Measurements from ENCODE around the gene ALPG. TPM values are rescaled to one million over a fixed set of nuclear protein-coding genes. Genes with fewer than 3 reads are reported as not detected.

ALPG gene
- total RNA-seq, 1 donor from 2014 or later = not detected

DNA sequence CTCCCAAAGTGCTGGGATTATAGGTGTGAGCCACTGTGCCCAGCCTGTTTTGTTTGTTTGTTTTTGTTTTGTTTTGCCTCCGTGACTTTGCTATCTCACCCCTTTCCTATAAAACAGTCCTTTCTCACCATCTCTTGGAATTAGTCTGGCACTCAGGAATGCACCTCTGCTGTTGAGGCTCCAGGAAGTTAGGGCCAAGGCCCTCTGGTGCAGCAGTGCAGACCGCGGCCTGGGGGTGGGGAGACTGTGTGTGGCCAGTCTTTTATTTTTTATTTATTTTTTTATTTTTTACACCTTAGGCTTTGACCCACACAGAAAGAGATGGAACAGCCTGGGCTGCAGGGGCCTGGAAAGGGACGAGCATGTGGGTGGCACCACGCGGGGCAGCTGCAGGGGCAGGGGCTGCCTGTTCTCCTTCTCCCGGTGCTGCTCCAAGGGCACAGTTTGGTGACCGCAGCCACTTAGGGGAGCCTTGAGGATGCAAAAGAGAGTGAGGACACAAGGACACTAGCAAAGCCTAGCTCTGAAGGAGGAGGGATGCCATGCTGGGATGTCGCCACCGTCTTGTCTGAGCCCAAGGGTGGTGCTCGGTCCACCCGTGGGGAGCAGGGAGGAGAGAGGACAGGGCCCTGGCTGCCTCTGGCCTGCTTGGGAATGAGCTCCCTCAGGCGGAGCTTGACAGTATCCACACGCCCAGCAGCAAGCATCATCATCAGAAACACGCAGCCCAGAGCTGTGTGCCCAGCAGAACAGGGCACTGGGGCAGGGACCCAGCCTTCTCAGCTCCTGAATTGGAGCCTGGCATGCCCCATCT, 29.9 kb downstream of the ALPG start:
- Mint-ChIP-seq H3K4me3 (no peak overlapping the region), H3K4me1 (peaks cover 3% of the 10 kb centered on the region), H3K27me3 (ENCODE audit: insufficient read depth, low read depth) (peaks cover 15% of the 10 kb centered on the region), H3K36me3 (no peaks in the 10 kb centered on the region), H3K27ac (no peak overlapping the region), H3K9me3 (no peaks in the 10 kb centered on the region)
- no peaks in the 10 kb centered on the region for H3K27me3 ChIP-seq
- no peaks in the 10 kb centered on the region for H3K9me3 ChIP-seq (ENCODE audit: low read depth)
- H3K27ac ChIP-seq = no peak overlapping the region
- no peaks in the 10 kb centered on the region for H3F3A ChIP-seq (ENCODE audit: low read depth)
- no peak for DNase-seq (ENCODE audit: low spot score)
- no peak overlapping the region for H3K4me2 ChIP-seq
- no peak overlapping the region for H3K9ac ChIP-seq
- H3K79me2 ChIP-seq (ENCODE audit: low read depth) = no peaks in the 10 kb centered on the region
- no peak for TF ChIP-seq EZH2phosphoT487 (IDR thresholded peaks at IDR 0.05)
- no peak for TF ChIP-seq EZH2 (IDR thresholded peaks at IDR 0.05)
- TF ChIP-seq, protein P1, sequence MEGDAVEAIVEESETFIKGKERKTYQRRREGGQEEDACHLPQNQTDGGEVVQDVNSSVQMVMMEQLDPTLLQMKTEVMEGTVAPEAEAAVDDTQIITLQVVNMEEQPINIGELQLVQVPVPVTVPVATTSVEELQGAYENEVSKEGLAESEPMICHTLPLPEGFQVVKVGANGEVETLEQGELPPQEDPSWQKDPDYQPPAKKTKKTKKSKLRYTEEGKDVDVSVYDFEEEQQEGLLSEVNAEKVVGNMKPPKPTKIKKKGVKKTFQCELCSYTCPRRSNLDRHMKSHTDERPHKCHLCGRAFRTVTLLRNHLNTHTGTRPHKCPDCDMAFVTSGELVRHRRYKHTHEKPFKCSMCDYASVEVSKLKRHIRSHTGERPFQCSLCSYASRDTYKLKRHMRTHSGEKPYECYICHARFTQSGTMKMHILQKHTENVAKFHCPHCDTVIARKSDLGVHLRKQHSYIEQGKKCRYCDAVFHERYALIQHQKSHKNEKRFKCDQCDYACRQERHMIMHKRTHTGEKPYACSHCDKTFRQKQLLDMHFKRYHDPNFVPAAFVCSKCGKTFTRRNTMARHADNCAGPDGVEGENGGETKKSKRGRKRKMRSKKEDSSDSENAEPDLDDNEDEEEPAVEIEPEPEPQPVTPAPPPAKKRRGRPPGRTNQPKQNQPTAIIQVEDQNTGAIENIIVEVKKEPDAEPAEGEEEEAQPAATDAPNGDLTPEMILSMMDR (IDR thresholded peaks at IDR 0.05) = no peak
- H3K36me3 ChIP-seq = no peaks in the 10 kb centered on the region
- H4K20me1 ChIP-seq (ENCODE audit: low read depth) = no peaks in the 10 kb centered on the region
- no peak overlapping the region for H2AFZ ChIP-seq (replicated peaks)
- H3K4me3 ChIP-seq = no peak overlapping the region
- no peaks in the 10 kb centered on the region for H3K4me1 ChIP-seq

- peaks cover 3% of the 10 kb centered on the region for H3K4me1 Mint-ChIP-seq
- Histone ChIP-seq H3K79me2 (ENCODE audit: low read depth) (no peaks in the 10 kb centered on the region), H3K36me3 (no peaks in the 10 kb centered on the region), H3K4me1 (no peaks in the 10 kb centered on the region), H3K4me2 (no peak overlapping the region), H3K9me3 (ENCODE audit: low read depth) (no peaks in the 10 kb centered on the region), H3K4me3 (no peak overlapping the region), H3F3A (ENCODE audit: low read depth) (no peaks in the 10 kb centered on the region), H4K20me1 (ENCODE audit: low read depth) (no peaks in the 10 kb centered on the region), H3K9ac (no peak overlapping the region), H2AFZ (replicated peaks) (no peak overlapping the region), H3K27ac (no peak overlapping the region), H3K27me3 (no peaks in the 10 kb centered on the region)
- H3K9me3 Mint-ChIP-seq = no peaks in the 10 kb centered on the region
- TF ChIP-seq EZH2 (IDR thresholded peaks at IDR 0.05) (no peak), EZH2phosphoT487 (IDR thresholded peaks at IDR 0.05) (no peak)
- TF ChIP-seq, protein P1 (IDR thresholded peaks at IDR 0.05) = no peak
- no peaks in the 10 kb centered on the region for H3K36me3 Mint-ChIP-seq
- no peak for DNase-seq (ENCODE audit: low spot score)
- H3K27ac Mint-ChIP-seq = no peak overlapping the region
- no peak overlapping the region for H3K4me3 Mint-ChIP-seq
- peaks cover 15% of the 10 kb centered on the region for H3K27me3 Mint-ChIP-seq (ENCODE audit: insufficient read depth, low read depth)
Measured at GRCh38 chr2:232437195-232437571, 30.5 kb downstream of the ALPG start.

DNA sequence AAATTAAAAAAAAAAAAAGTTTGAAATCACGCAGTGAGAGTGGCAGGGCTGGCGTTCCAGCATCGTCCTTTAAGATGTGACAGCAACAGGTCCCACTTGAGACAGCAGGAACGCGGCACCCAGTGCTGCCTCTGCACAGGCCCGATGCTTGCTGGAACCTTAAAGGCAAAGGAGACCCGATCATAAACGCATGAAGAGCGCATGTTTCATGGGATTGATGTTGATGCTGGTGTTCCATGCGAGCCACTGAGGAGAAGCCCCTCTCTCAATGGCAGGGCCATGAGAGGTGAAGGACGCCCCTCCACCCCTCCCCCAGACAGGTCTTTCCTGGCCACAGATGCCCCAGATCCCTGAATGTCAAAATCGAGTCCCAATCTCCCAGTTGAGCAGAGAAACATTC, 31.4 kb downstream of the ALPG start:
- DNase-seq (ENCODE audit: low spot score) = no peak
- Histone ChIP-seq H3K36me3 (no peaks in the 10 kb centered on the region), H3K4me1 (no peaks in the 10 kb centered on the region), H3K9me3 (ENCODE audit: low read depth) (no peaks in the 10 kb centered on the region), H3K4me2 (no peak overlapping the region), H3K9ac (no peak overlapping the region), H3K79me2 (ENCODE audit: low read depth) (no peaks in the 10 kb centered on the region), H3K4me3 (no peak overlapping the region), H2AFZ (replicated peaks) (no peak overlapping the region), H3K27me3 (no peaks in the 10 kb centered on the region), H4K20me1 (ENCODE audit: low read depth) (no peaks in the 10 kb centered on the region), H3F3A (ENCODE audit: low read depth) (no peaks in the 10 kb centered on the region), H3K27ac (no peak overlapping the region)
- no peak overlapping the region for H3K27ac Mint-ChIP-seq
- no peaks in the 10 kb centered on the region for H3K36me3 Mint-ChIP-seq
- peaks cover 15% of the 10 kb centered on the region for H3K27me3 Mint-ChIP-seq (ENCODE audit: insufficient read depth, low read depth)
- H3K4me3 Mint-ChIP-seq = no peak overlapping the region
- H3K9me3 Mint-ChIP-seq = no peaks in the 10 kb centered on the region
- H3K4me1 Mint-ChIP-seq = peaks cover 3% of the 10 kb centered on the region
- TF ChIP-seq, protein P1 (IDR thresholded peaks at IDR 0.05) = no peak
